Upper lobe of left lung (tissue), 6 donors: ENCODE measurements around the gene RAB3GAP1. TPM values are rescaled to one million over a fixed set of nuclear protein-coding genes. Genes with fewer than 3 reads are reported as not detected.

Experiments
- ATAC-seq, 2 donors: fragments of 200-7000 bp; cut with Tn5 transposase; one replicate each; pipeline ENCODE4 v1.9.1; 2022; ENCODE audit warnings: mild to moderate bottlenecking in 2 of 2, moderate library complexity in 2 of 2; ENCODE audit not compliant: low FRiP score in 2 of 2
- DNase-seq, 2 donors: peaks; one replicate each; pipeline ENCODE4 v3.0.0-alpha.2; 2019 to 2020
- H3K27ac ChIP-seq, 4 donors: fragments of 200-600 bp; sonication (generic); one replicate each; pipeline ENCODE4 v1.5.1; 2016 to 2019
- H3K27me3 ChIP-seq, 4 donors: fragments of 200-600 bp; sonication (generic); one replicate each; pipeline ENCODE4 v1.5.1; 2017 to 2019
- H3K36me3 ChIP-seq, 4 donors: fragments of 200-600 bp; sonication (generic); one replicate each; pipeline ENCODE4 v1.5.1; 2016 to 2019
- H3K4me1 ChIP-seq, 4 donors: fragments of 200-600 bp; sonication (generic); one replicate each; pipeline ENCODE4 v1.5.1; 2018 to 2019
- H3K4me3 ChIP-seq, 4 donors: fragments of 200-600 bp; sonication (generic); one replicate each; pipeline ENCODE4 v1.5.1; 2017 to 2019; ENCODE audit warnings: mild to moderate bottlenecking in 2 of 4, moderate library complexity in 1 of 4
- H3K9me3 ChIP-seq, 4 donors: fragments of 200-600 bp; sonication (generic); one replicate each; pipeline ENCODE4 v1.5.1; 2018 to 2019
- EP300 ChIP-seq, 4 donors: sonication (generic); formaldehyde crosslinking; IDR thresholded peaks; one replicate each; pipeline ENCODE4 v1.5.1; 2017; ENCODE audit warnings: antibody characterized with exemption in 4 of 4, control low read depth in 2 of 4
- POLR2A ChIP-seq, 4 donors: fragments of 450-650 bp; IDR thresholded peaks; one replicate each; pipeline ENCODE4 v1.5.1; 2016 to 2017; ENCODE audit warnings: antibody characterized with exemption in 4 of 4, mild to moderate bottlenecking in 2 of 4
- POLR2AphosphoS5 ChIP-seq, 2 donors: sonication (generic); formaldehyde crosslinking; IDR thresholded peaks; one replicate each; pipeline ENCODE4 v1.5.1; 2017; ENCODE audit warnings: antibody characterized with exemption in 2 of 2
- WGBS, 2 donors: methylation state at CpG; one replicate each; pipeline ENCODE4 v1.1.5; 2017 to 2018; 5-methylcytosine and 5-hydroxymethylcytosine counted together
- total RNA-seq, 6 donors: library from RNA; depleted of rRNA in 4 of 6; stranded (reverse); fragments of >200 nt in 4 of 6; gene quantifications; one replicate each; pipeline versions ENCODE4 v1.1.0 to v1.2.1, GENCODE V29; 2016 to 2021
- TF ChIP-seq, protein P1 (sequence below), 6 experiments: fragments of 450-650 bp in 4 of 6; fragments of 200-600 bp in 2 of 6; sonication (generic) in 2 of 6; IDR thresholded peaks; one replicate each; pipeline ENCODE4 v1.5.1; 2016 to 2019; ENCODE audit warnings: antibody characterized with exemption in 6 of 6
- donor health status: DM: no; HTN: no; CAD: no; lungs with moderate emphysema.
- donor health status: DM: no; HTN: yes; CAD: no; lungs with severe emphysema.

RAB3GAP1 gene
- total RNA-seq, 6 donors from 2014 or later = 30.9 to 51.0 (median 36.0) TPM

DNA sequence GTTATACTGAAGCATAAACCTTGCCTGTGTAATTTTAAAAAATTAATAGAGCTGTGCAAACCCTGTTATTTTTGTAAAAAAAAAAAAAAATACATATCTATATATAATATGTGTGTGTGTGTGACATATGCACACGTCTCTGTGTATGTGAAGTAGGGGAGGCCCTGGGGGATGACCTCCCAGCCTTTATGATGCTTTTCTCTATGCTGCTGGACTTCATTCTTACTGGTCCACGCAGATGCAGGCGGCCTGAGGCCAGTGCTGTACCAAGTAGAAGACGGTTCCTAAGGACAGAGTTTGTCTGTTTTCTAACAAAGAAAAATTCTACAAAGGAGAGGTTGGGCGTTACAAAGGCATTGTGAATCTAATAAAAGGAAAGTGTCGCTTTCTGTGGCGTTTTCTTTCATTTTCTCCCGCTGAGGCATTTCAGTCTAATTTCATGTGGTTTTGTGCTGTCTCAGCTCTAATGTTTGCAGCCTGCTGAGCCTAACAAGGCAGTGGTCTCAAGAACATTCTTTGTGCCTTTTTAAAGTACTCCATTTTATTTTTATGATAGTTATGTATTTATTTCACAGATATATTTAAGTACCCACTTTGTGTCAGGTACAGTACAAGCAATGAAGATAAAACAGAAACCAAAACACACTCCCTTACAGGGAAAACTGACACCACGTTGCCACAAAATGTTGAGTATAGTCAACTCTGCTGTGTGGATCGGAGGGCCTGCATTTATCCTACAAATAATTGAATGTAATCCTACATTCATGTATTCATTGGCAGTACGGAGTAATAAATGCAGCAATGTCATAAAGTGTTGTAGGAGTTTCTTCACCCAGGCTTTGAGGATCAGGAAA lies 118.0 kb downstream of the RAB3GAP1 start:
- no peak for ATAC-seq

DNA sequence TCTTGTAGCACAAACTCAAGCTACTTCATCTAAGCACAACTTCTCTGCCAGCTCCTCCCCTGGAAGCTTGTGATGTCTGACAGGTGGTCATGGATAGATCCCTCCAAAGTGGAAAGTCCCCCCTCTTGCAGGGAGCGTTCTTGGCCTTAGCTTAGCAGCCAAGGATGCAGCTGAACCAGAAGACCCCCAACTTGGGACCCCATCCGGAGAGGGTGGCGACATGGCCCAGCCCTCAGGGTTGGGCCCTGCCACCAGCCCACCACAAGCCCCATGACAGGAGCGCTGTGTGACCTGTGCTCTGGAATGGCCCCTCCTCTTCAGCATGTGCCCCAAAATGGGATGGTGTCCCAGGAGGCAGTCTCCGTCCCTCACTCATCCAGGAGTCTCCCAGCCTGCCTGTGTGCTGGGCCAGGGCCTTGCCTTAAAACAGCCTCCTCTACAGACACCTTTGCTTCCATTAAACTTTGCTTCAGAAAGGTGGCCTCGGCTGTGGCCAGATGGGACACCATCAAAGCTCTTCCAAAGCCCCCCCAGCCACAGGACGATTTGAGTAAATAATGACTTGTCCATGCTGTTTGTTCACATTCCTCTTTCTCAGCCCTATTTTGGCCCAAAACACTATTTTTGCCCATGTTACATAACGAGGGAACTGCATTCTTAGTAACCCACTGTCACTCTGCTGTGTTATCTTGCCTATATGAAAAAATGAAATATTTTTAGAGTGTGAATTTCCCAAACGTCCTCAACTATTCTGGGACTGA lies 122.1 kb downstream of the RAB3GAP1 start:
- H3K4me1 ChIP-seq = no peaks in the 10 kb centered on the region
- no peaks in the 10 kb centered on the region for H3K9me3 ChIP-seq
- peaks cover 14 to 57% (median 31%) of the 10 kb centered on the region in 4 donors for H3K36me3 ChIP-seq
- no peak overlapping the region for H3K4me3 ChIP-seq
- DNase-seq (no peak), ATAC-seq (peak; percentile 14 to 31)
- WGBS, 2 donors = 74 to 83% methylated on average over 5 to 7 of the region's 9 CpGs
- no peak overlapping the region for H3K27ac ChIP-seq
- no peaks in the 10 kb centered on the region for H3K27me3 ChIP-seq
- TF ChIP-seq POLR2A (IDR thresholded peaks at IDR 0.05) (no peak), EP300 (IDR thresholded peaks at IDR 0.05) (no peak), POLR2AphosphoS5 (IDR thresholded peaks at IDR 0.05) (no peak)
- TF ChIP-seq, protein P1, sequence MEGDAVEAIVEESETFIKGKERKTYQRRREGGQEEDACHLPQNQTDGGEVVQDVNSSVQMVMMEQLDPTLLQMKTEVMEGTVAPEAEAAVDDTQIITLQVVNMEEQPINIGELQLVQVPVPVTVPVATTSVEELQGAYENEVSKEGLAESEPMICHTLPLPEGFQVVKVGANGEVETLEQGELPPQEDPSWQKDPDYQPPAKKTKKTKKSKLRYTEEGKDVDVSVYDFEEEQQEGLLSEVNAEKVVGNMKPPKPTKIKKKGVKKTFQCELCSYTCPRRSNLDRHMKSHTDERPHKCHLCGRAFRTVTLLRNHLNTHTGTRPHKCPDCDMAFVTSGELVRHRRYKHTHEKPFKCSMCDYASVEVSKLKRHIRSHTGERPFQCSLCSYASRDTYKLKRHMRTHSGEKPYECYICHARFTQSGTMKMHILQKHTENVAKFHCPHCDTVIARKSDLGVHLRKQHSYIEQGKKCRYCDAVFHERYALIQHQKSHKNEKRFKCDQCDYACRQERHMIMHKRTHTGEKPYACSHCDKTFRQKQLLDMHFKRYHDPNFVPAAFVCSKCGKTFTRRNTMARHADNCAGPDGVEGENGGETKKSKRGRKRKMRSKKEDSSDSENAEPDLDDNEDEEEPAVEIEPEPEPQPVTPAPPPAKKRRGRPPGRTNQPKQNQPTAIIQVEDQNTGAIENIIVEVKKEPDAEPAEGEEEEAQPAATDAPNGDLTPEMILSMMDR (IDR thresholded peaks at IDR 0.05) = no peak

More for the DNA sequence above, 118.0 kb downstream of the RAB3GAP1 start:
- no peaks in the 10 kb centered on the region for H3K4me1 ChIP-seq
- no peaks in the 10 kb centered on the region for H3K9me3 ChIP-seq
- peaks cover 26 to 74% (median 45%) of the 10 kb centered on the region in 4 donors for H3K36me3 ChIP-seq
- H3K27ac ChIP-seq = no peak overlapping the region
- TF ChIP-seq POLR2AphosphoS5 (IDR thresholded peaks at IDR 0.05) (no peak), POLR2A (IDR thresholded peaks at IDR 0.05) (no peak), EP300 (IDR thresholded peaks at IDR 0.05) (no peak)
- TF ChIP-seq, protein P1 (IDR thresholded peaks at IDR 0.05) = no peak
- H3K27me3 ChIP-seq = no peaks in the 10 kb centered on the region
- no peak overlapping the region for H3K4me3 ChIP-seq
- no peak for DNase-seq
- 90 to 91% methylated on average over 11 of the region's 11 CpGs for WGBS, 2 donors

DNA sequence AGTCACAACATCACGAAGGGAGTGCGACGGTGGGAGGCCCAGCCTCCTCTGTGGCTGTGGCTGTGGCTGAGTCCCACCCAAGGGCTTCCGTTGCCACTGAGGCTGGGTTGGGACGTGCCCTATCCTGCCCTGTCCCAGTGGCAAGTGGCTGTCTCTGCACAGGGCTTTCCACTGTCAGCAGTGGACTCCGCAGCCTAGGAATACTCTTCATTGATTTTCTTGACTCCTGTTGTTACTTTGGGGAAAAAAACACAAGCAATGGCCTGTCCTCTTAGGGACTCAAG lies 122.7 kb downstream of the RAB3GAP1 start:
- no peaks in the 10 kb centered on the region for H3K4me1 ChIP-seq
- no peak for TF ChIP-seq POLR2AphosphoS5 (IDR thresholded peaks at IDR 0.05)
- no peak for TF ChIP-seq EP300 (IDR thresholded peaks at IDR 0.05)
- TF ChIP-seq, protein P1 (IDR thresholded peaks at IDR 0.05) = no peak
- no peak for TF ChIP-seq POLR2A (IDR thresholded peaks at IDR 0.05)
- H3K36me3 ChIP-seq = peaks cover 9 to 52% (median 29%) of the 10 kb centered on the region in 4 donors
- DNase-seq (no peak), ATAC-seq (peak in 1 of 2 donors; percentile 16)
- WGBS, 2 donors = 91 to 97% methylated on average over 4 to 6 of the region's 6 CpGs
- H3K4me3 ChIP-seq = no peak overlapping the region
- H3K9me3 ChIP-seq = no peaks in the 10 kb centered on the region
- H3K27ac ChIP-seq = no peak overlapping the region
- H3K27me3 ChIP-seq = no peaks in the 10 kb centered on the region

DNA sequence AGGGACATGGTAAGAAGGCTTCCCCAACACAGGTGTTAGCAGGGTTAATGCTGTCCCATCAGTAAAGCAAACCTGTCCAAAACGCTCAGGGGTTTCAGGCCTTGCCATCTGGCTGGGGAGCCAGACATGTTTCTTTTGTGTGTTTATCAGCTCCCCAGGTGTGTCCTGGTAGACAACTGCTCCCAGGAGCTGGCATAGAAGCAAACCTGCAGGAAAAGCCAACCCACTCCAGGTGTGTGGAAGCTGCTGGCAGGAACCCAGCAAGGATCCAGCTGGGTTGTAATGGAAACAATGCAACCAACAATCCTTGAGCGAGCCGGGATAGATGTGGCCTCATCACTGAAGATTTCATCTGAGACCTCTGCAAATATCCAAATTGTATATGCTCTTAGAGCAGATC lies 123.1 kb downstream of the RAB3GAP1 start:
- no peak overlapping the region for H3K27ac ChIP-seq
- DNase-seq (no peak), ATAC-seq (no peak)
- H3K36me3 ChIP-seq = peaks cover 4 to 48% (median 24%) of the 10 kb centered on the region in 4 donors
- H3K27me3 ChIP-seq = no peaks in the 10 kb centered on the region
- WGBS, 2 donors = 96% methylated on average over 2 to 3 of the region's 3 CpGs
- TF ChIP-seq, protein P1 (IDR thresholded peaks at IDR 0.05) = no peak
- no peak for TF ChIP-seq POLR2AphosphoS5 (IDR thresholded peaks at IDR 0.05)
- TF ChIP-seq POLR2A (IDR thresholded peaks at IDR 0.05) = no peak
- TF ChIP-seq EP300 (IDR thresholded peaks at IDR 0.05) = no peak
- no peak overlapping the region for H3K4me3 ChIP-seq
- H3K4me1 ChIP-seq = no peaks in the 10 kb centered on the region
- H3K9me3 ChIP-seq = no peaks in the 10 kb centered on the region
